ENCODE results near the gene CDON. TPM values are rescaled to one million over a fixed set of nuclear protein-coding genes. Genes with fewer than 3 reads are reported as not detected.

The CDON gene
- total and polyA plus RNA-seq, 2 donors (not counting 3 experiments of a cell fraction or from before 2014, with no cell fraction given), result 1.6 to 3.8 TPM

DNA sequence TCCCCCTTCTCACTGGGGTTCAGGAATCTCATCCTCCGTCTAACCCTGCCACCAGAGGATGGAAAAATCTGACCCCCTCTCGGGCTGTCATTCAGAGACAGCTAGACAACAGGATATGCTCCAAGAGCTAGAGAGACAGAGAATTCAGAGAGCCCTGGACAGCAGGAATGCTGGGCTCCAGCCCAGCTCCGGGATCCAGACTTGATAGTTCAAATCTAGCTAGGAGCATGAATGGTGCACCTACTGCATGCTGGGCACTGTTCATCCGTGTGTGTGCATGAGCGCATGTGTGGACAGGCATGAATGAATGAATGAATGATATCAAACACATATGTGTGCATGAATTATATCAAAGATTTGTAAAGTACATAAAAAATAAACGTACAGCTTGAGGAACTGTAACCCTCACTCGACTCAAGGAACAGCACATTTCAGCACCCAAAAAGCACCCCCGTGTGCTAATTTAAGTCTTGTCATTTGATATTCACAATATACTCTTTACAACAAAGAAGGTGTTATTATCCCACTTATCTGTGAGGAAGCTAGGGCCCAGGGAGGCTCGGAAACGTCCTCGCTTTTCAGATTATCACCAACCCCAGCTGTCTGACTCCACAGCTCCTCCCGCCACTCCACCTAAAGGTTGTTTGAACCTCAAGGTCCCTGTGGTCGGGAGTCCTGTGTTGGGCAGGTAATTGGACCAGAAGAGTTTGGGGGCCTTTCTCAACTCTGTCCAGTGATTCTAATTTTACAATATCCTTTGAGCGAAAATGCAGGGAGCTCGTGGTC is 117.5 kb downstream of the CDON start:
- Histone ChIP-seq H3K4me1 (ENCODE audit: control insufficient read depth, extremely low read depth, insufficient read depth, low read length) (no peaks in the 10 kb centered on the region), H3K9me1 (replicated peaks; ENCODE audit: control insufficient read depth, extremely low read depth, insufficient read depth, low read length) (no peaks in the 10 kb centered on the region), H4K20me1 (replicated peaks; ENCODE audit: control insufficient read depth, extremely low read depth, insufficient read depth, low read length) (no peaks in the 10 kb centered on the region), H3K4me2 (ENCODE audit: insufficient read depth, low read length) (no peak overlapping the region), H3K36me3 (ENCODE audit: control insufficient read depth in 2 of 2, extremely low read depth in 1 of 2, insufficient read depth in 2 of 2, low read length in 2 of 2) (no peaks in the 10 kb centered on the region), H2AFZ (ENCODE audit: low read depth, low read length) (no peak overlapping the region), H3K27ac (ENCODE audit: insufficient read depth, low read depth, low read length) (no peak overlapping the region), H3K27me3 (ENCODE audit: control insufficient read depth in 2 of 2, insufficient read depth in 2 of 2, low read length in 2 of 2) (no peaks in the 10 kb centered on the region), H3K4me3 (replicated peaks in 1 of 3; ENCODE audit: insufficient read depth in 1 of 3, low read depth in 1 of 3, low read length in 3 of 3) (no peak overlapping the region), H3K9ac (replicated peaks; ENCODE audit: extremely low read depth, insufficient read depth, low read length) (no peak overlapping the region), H3K9me3 (replicated peaks; ENCODE audit: control insufficient read depth, insufficient read depth, low read length) (no peaks in the 10 kb centered on the region), H3K79me2 (ENCODE audit: control insufficient read depth, insufficient read depth, low read length) (no peaks in the 10 kb centered on the region)
- CTCF ChIA-PET, result interaction anchor here (10.5 kb wide), 1 partner anchor 247 kb away, joined by 147 read pairs; no protein-coding TSS in a partner anchor
- intact Hi-C loops (cut with micrococcal nuclease) (no loop called here), dilution Hi-C loops (cut with MboI; ENCODE audit: extremely low pct_ligation_motif_present, low sequenced_read_pairs) (no loop called here)
- no peak for FAIRE-seq
- TF ChIP-seq FOS (IDR thresholded peaks at IDR 0.05; ENCODE audit: borderline replicate concordance, insufficient read depth, low read length) (no peak), MYC (IDR thresholded peaks at IDR 0.05; ENCODE audit: low read depth, low read length) (no peak), POLR2A (IDR thresholded peaks at IDR 0.05; ENCODE audit: low read depth, low read length) (no peak), POLR2AphosphoS5 (IDR thresholded peaks at IDR 0.05; ENCODE audit: insufficient read depth, low read depth, low read length) (no peak), EZH2 (IDR thresholded peaks at IDR 0.05; ENCODE audit: borderline replicate concordance, low read depth, low read length, severe bottlenecking) (no peak), CTCF (IDR thresholded peaks at IDR 0.05; ENCODE audit: extremely low read depth in 1 of 2, insufficient read depth in 1 of 2, low read depth in 1 of 2, low read length in 2 of 2) (no peak), GATA2 (IDR thresholded peaks at IDR 0.05; ENCODE audit: insufficient read depth, insufficient read length, low read depth, low read length) (no peak)
- TF ChIP-seq, protein P1, sequence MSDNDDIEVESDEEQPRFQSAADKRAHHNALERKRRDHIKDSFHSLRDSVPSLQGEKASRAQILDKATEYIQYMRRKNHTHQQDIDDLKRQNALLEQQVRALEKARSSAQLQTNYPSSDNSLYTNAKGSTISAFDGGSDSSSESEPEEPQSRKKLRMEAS (IDR thresholded peaks at IDR 0.05; ENCODE audit: insufficient read depth, insufficient read length), result no peak
- POLR2A ChIA-PET, result no interaction called here
- no TSS peak for BruUV-seq (replicated peaks)
- no peak for DNase-seq (ENCODE audit: low read depth, low spot score)
